Activated naive CD4-positive, alpha-beta T cell treated with anti-CD3 and anti-CD28 coated beads, Interleukin-2, amount 50 U/mL, for 72 hours (primary cell): ENCODE measurements around the gene ZNF436. TPM values are rescaled to one million over a fixed set of nuclear protein-coding genes. Genes with fewer than 3 reads are reported as not detected.
A peak's percentile ranks its signal among the peaks of the same experiment; 100 is the strongest.
"Not testable (repeated sequence)": the region's sequence is repeated elsewhere in the genome, so short reads cannot be mapped to it uniquely, and the experiment has no call there.

Source experiments
- ATAC-seq, 2 donors: fragments of 150-1000 bp; cut with Tn5 transposase; 2 replicates each; pipeline ENCODE4 v1.10.0; 2021; ENCODE audit warnings: mild to moderate bottlenecking in 2 of 2, moderate library complexity in 2 of 2
- DNase-seq, 2 donors: peaks; one replicate each; pipeline ENCODE4 v3.0.0; 2021 to 2022; ENCODE audit warnings: low spot score in 2 of 2
- H3K27ac Mint-ChIP-seq, 2 donors: one replicate each; pipeline ENCODE4 v1.8.0; 2022; ENCODE audit warnings: mild to moderate bottlenecking in 2 of 2, mixed read lengths in 2 of 2
- H3K36me3 Mint-ChIP-seq, 2 donors: one replicate each; pipeline ENCODE4 v1.8.0; 2022; ENCODE audit warnings: mixed read lengths in 2 of 2
- H3K9me3 Mint-ChIP-seq, 2 donors: one replicate each; pipeline ENCODE4 v1.8.0; 2022; ENCODE audit warnings: mixed read lengths in 2 of 2
- total RNA-seq, 2 donors: library from RNA; stranded (reverse); gene quantifications; one replicate each; pipeline ENCODE4 v1.2.3, GENCODE V29; 2022

Gene ZNF436
- total RNA-seq, 2 donors from 2014 or later: 7.6 to 8.2 TPM

GRCh38 chr1:23352096-23352695 lies 17.4 kb downstream of the ZNF436 start:
- Mint-ChIP-seq H3K9me3 (peaks cover 0 to 11% of the 10 kb centered on the region in 2 donors), H3K36me3 (peaks cover 0 to 10% of the 10 kb centered on the region in 2 donors), H3K27ac (no peak overlapping the region)
- DNase-seq (no peak), ATAC-seq (no peak)

- ATAC-seq (no peak), DNase-seq (no peak)
- H3K9me3 Mint-ChIP-seq: no peaks in the 10 kb centered on the region
- peaks cover 20 to 26% of the 10 kb centered on the region in 2 donors for H3K36me3 Mint-ChIP-seq
- H3K27ac Mint-ChIP-seq: peak overlapping the region in 1 of 2 donors; percentile 98
Measured at GRCh38 chr1:23345920-23346319, 23.7 kb downstream of the ZNF436 start.

GRCh38 chr1:23344987-23345472 lies 24.6 kb downstream of the ZNF436 start:
- H3K36me3 Mint-ChIP-seq: peaks cover 20 to 28% of the 10 kb centered on the region in 2 donors
- no peaks in the 10 kb centered on the region for H3K9me3 Mint-ChIP-seq
- ATAC-seq: peak in 1 of 2 donors; percentile 7
- DNase-seq: no peak
- H3K27ac Mint-ChIP-seq: peak overlapping the region; percentile 97 to 98

GRCh38 chr1:23344111-23344986 lies 25.3 kb downstream of the ZNF436 start, which contains the start of gene HNRNPR:
Gene HNRNPR (minus strand): TSS chr1:23344284. CDS start chr1:23341008, 3,276 bp downstream.
- peak; percentile 96 for ATAC-seq
- Mint-ChIP-seq H3K36me3 (peaks cover 20 to 28% of the 10 kb centered on the region in 2 donors), H3K27ac (peak within 1 kb of the TSS; percentile 97 to 98), H3K9me3 (no peaks in the 10 kb centered on the region)
- peak; percentile 98 to 99 for DNase-seq

GRCh38 chr1:23343221-23344110 lies 26.2 kb downstream of the ZNF436 start:
- ATAC-seq: peak; percentile 23 to 28
- DNase-seq: peak; percentile 55 to 76
- peaks cover 25 to 28% of the 10 kb centered on the region in 2 donors for H3K36me3 Mint-ChIP-seq
- no peaks in the 10 kb centered on the region for H3K9me3 Mint-ChIP-seq
- H3K27ac Mint-ChIP-seq: peak overlapping the region; percentile 91 to 98

GRCh38 chr1:23341931-23342692 lies 27.5 kb downstream of the ZNF436 start:
- Mint-ChIP-seq H3K36me3 (peaks cover 33 to 36% of the 10 kb centered on the region in 2 donors), H3K9me3 (no peaks in the 10 kb centered on the region), H3K27ac (peak overlapping the region; percentile 91 to 98)
- no peak for DNase-seq
- ATAC-seq: no peak

- H3K9me3 Mint-ChIP-seq: no peaks in the 10 kb centered on the region
- peaks cover 33 to 41% of the 10 kb centered on the region in 2 donors for H3K36me3 Mint-ChIP-seq
- H3K27ac Mint-ChIP-seq: no peak overlapping the region
- DNase-seq (no peak), ATAC-seq (no peak)
Measured at GRCh38 chr1:23339632-23340031, 30.0 kb downstream of the ZNF436 start.

- peaks cover 27 to 48% of the 10 kb centered on the region in 2 donors for H3K36me3 Mint-ChIP-seq
- ATAC-seq (no peak), DNase-seq (no peak)
- H3K9me3 Mint-ChIP-seq: no peaks in the 10 kb centered on the region
- no peak overlapping the region for H3K27ac Mint-ChIP-seq
Measured at GRCh38 chr1:23337869-23338268, 31.8 kb downstream of the ZNF436 start.

- Mint-ChIP-seq H3K36me3 (peaks cover 4 to 48% of the 10 kb centered on the region in 2 donors), H3K27ac (no peak overlapping the region), H3K9me3 (no peaks in the 10 kb centered on the region)
- no peak for ATAC-seq
- DNase-seq: no peak
Measured at GRCh38 chr1:23331713-23332112, 37.9 kb downstream of the ZNF436 start.

GRCh38 chr1:23330846-23331245 lies 38.8 kb downstream of the ZNF436 start:
- Mint-ChIP-seq H3K9me3 (no peaks in the 10 kb centered on the region), H3K36me3 (peaks cover 4 to 48% of the 10 kb centered on the region in 2 donors), H3K27ac (no peak overlapping the region)
- ATAC-seq (no peak), DNase-seq (no peak)

GRCh38 chr1:23325393-23325792 lies 44.2 kb downstream of the ZNF436 start:
- Mint-ChIP-seq H3K27ac (peak overlapping the region in 1 of 2 donors; percentile 22), H3K9me3 (no peaks in the 10 kb centered on the region)

GRCh38 chr1:23322770-23323169 lies 46.9 kb downstream of the ZNF436 start:
- DNase-seq: no peak
- Mint-ChIP-seq H3K27ac (no peak overlapping the region), H3K9me3 (no peaks in the 10 kb centered on the region), H3K36me3 (peaks cover 11 to 24% of the 10 kb centered on the region in 2 donors)
- no peak for ATAC-seq

More at GRCh38 chr1:23325393-23325792, 44.2 kb downstream of the ZNF436 start:
- ATAC-seq (no peak), DNase-seq (no peak)
- H3K36me3 Mint-ChIP-seq: peaks cover 5 to 37% of the 10 kb centered on the region in 2 donors

- Mint-ChIP-seq H3K27ac (peak overlapping the region; percentile 4 to 81), H3K36me3 (peaks cover 8 to 35% of the 10 kb centered on the region in 2 donors)
- not testable (repeated sequence) for ATAC-seq, H3K9me3 Mint-ChIP-seq, DNase-seq
Measured at GRCh38 chr1:23310280-23310679, 59.4 kb downstream of the ZNF436 start.
